OCI-LY7 (cell line): ENCODE measurements around the gene VENTX.

Source experiments
- EZH2phosphoT487 ChIP-seq: fragments of 200-600 bp; sonication (generic); IDR thresholded peaks from 2 replicates; pipeline ENCODE4 v1.6.1; 2018; ENCODE audit warnings: low read depth, borderline replicate concordance, mild to moderate bottlenecking, mixed run types, antibody characterized with exemption, low read length, moderate library complexity, mixed read lengths
- TF ChIP-seq, protein P1 (sequence below): fragments of 200-600 bp; sonication (generic); conservative IDR thresholded peaks from 2 replicates; pipeline ENCODE4 v1.5.1; 2014; ENCODE audit warnings: mild to moderate bottlenecking, antibody characterized with exemption, low read length, moderate library complexity, mixed read lengths

DNA sequence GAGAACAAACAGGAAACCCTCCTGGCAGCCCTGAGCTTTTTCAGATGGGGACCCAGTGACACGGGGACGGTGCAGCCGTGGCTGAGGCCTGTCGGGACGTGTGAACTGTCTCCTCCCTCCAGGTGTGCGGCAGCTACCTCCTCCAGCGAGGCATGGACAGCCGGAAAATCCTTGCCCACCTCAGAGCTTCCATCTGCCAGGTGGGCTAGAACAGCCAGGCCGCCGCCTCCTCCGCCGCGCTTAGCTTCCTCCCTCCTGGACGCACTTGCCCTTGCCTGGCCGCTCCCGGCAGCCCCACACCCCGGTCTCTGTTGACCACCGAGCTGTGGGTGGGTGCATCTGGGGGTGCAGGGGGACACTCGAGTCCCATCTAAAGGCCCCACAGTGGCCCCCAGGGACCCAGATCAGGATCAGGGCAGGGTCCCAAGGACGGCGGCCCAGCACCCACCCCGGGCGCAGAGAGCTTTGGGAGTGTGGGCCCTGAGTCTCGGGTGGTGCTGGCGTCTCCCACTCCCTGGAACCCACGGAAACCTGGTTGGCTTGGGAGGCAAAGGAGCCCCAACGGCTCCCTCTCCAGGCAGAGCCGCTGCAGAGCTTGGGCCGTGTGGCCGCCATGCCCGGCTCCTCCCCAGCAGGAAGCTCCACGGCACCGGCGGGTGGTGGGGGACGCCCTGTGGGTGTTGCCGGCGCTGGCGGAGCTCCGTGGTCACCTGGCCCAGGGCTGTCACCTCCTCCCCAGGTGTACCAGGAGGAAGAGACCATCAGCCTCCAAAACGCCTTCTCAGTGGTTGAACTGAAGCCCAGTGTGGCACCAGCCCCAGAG is 40.5 kb upstream of the VENTX start:
- TF ChIP-seq, protein P1, sequence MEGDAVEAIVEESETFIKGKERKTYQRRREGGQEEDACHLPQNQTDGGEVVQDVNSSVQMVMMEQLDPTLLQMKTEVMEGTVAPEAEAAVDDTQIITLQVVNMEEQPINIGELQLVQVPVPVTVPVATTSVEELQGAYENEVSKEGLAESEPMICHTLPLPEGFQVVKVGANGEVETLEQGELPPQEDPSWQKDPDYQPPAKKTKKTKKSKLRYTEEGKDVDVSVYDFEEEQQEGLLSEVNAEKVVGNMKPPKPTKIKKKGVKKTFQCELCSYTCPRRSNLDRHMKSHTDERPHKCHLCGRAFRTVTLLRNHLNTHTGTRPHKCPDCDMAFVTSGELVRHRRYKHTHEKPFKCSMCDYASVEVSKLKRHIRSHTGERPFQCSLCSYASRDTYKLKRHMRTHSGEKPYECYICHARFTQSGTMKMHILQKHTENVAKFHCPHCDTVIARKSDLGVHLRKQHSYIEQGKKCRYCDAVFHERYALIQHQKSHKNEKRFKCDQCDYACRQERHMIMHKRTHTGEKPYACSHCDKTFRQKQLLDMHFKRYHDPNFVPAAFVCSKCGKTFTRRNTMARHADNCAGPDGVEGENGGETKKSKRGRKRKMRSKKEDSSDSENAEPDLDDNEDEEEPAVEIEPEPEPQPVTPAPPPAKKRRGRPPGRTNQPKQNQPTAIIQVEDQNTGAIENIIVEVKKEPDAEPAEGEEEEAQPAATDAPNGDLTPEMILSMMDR: no peak
- no peak for TF ChIP-seq EZH2phosphoT487
